Activated naive CD8-positive, alpha-beta T cell treated with anti-CD3 and anti-CD28 coated beads, Interleukin-2, amount 50 U/mL, for 24 hours (primary cell): ENCODE data around the gene BTBD9.
"Not testable (repeated sequence)": the region's sequence is repeated elsewhere in the genome, so short reads cannot be mapped to it uniquely, and the experiment has no call there.

Experiments
- ATAC-seq: fragments of 150-1000 bp; cut with Tn5 transposase; one replicate; pipeline ENCODE4 v1.10.0; 2021
- DNase-seq: peaks from one replicate; pipeline ENCODE4 v3.0.0; 2021
- H3K27ac Mint-ChIP-seq: one replicate; pipeline ENCODE4 v1.8.0; 2021; ENCODE audit warnings: mild to moderate bottlenecking, mixed read lengths
- H3K27me3 Mint-ChIP-seq: one replicate; pipeline ENCODE4 v1.8.0; 2021; ENCODE audit warnings: mixed read lengths
- H3K36me3 Mint-ChIP-seq: one replicate; pipeline ENCODE4 v1.8.0; 2021; ENCODE audit warnings: low read depth, mixed read lengths
- H3K4me1 Mint-ChIP-seq: one replicate; pipeline ENCODE4 v1.8.0; 2021; ENCODE audit warnings: mixed read lengths
- H3K4me3 Mint-ChIP-seq: one replicate; pipeline ENCODE4 v1.8.0; 2021; ENCODE audit warnings: mild to moderate bottlenecking, moderate library complexity, mixed read lengths
- H3K9me3 Mint-ChIP-seq: one replicate; pipeline ENCODE4 v1.8.0; 2021; ENCODE audit warnings: mixed read lengths

Gene BTBD9

GRCh38 chr6:38634518-38634917, 5.2 kb downstream of the BTBD9 start:
- no peak overlapping the region for H3K27ac Mint-ChIP-seq
- H3K36me3 Mint-ChIP-seq, result no peaks in the 10 kb centered on the region
- no peaks in the 10 kb centered on the region for H3K27me3 Mint-ChIP-seq
- no peaks in the 10 kb centered on the region for H3K9me3 Mint-ChIP-seq
- ATAC-seq, result no peak
- H3K4me3 Mint-ChIP-seq, result no peak overlapping the region
- H3K4me1 Mint-ChIP-seq, result peaks cover 48% of the 10 kb centered on the region
- no peak for DNase-seq

GRCh38 chr6:38632490-38632889, 7.2 kb downstream of the BTBD9 start:
- peaks cover 29% of the 10 kb centered on the region for H3K4me1 Mint-ChIP-seq
- no peak overlapping the region for H3K4me3 Mint-ChIP-seq
- H3K27me3 Mint-ChIP-seq, result no peaks in the 10 kb centered on the region
- ATAC-seq, result no peak
- no peak overlapping the region for H3K27ac Mint-ChIP-seq
- no peaks in the 10 kb centered on the region for H3K9me3 Mint-ChIP-seq
- no peaks in the 10 kb centered on the region for H3K36me3 Mint-ChIP-seq
- DNase-seq, result no peak

DNA sequence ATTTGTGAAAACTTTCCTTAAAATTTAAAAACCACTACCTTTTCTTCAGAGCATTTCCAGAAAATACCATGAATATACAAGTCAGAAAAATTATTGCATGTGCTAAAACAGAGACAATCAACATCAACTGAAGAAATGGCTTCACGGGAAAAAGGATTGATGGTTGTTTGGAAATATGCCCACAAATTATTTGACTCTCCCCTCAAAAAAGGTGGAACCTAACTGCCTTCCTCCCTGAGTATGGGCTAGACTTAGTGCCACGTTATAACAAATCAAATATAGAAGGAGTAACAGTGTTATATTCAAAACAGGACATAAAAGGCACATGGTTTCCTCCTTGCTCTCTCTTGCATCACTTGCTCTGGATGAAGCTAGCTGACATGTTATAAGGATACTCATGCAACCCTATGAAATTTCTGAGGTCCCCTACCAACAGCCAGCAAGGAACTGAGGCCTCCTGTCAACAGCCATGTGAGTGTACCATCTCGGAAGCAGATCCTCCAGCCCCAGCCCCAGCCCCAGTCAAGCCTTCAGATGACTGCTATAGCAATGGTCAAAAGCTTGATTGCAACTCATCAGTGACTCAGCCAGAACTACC, 8.4 kb downstream of the BTBD9 start:
- Mint-ChIP-seq H3K27me3 (no peaks in the 10 kb centered on the region), H3K4me1 (peaks cover 17% of the 10 kb centered on the region), H3K36me3 (no peaks in the 10 kb centered on the region), H3K9me3 (no peaks in the 10 kb centered on the region), H3K27ac (no peak overlapping the region), H3K4me3 (no peak overlapping the region)
- no peak for ATAC-seq
- DNase-seq, result no peak

GRCh38 chr6:38625217-38625616, 14.5 kb downstream of the BTBD9 start:
- Mint-ChIP-seq H3K36me3 (no peaks in the 10 kb centered on the region), H3K27me3 (no peaks in the 10 kb centered on the region), H3K4me1 (peaks cover 4% of the 10 kb centered on the region), H3K27ac (no peak overlapping the region), H3K4me3 (no peak overlapping the region), H3K9me3 (no peaks in the 10 kb centered on the region)
- ATAC-seq (no peak), DNase-seq (no peak)

GRCh38 chr6:38619342-38619741, 20.4 kb downstream of the BTBD9 start:
- DNase-seq, H3K4me3 Mint-ChIP-seq, H3K27me3 Mint-ChIP-seq, H3K9me3 Mint-ChIP-seq, H3K36me3 Mint-ChIP-seq, H3K4me1 Mint-ChIP-seq, ATAC-seq, H3K27ac Mint-ChIP-seq: not testable (repeated sequence)

- H3K9me3 Mint-ChIP-seq, H3K27ac Mint-ChIP-seq, H3K27me3 Mint-ChIP-seq, H3K36me3 Mint-ChIP-seq, DNase-seq, H3K4me1 Mint-ChIP-seq, H3K4me3 Mint-ChIP-seq, ATAC-seq: not testable (repeated sequence)
These were observed 21.4 kb downstream of the BTBD9 start for GRCh38 chr6:38618301-38618700.

GRCh38 chr6:38617856-38618255, 21.9 kb downstream of the BTBD9 start:
- Mint-ChIP-seq H3K9me3 (no peaks in the 10 kb centered on the region), H3K27ac (no peak overlapping the region), H3K27me3 (no peaks in the 10 kb centered on the region), H3K4me1 (peaks cover 4% of the 10 kb centered on the region), H3K4me3 (no peak overlapping the region), H3K36me3 (no peaks in the 10 kb centered on the region)
- DNase-seq, result no peak
- ATAC-seq, result no peak

DNA sequence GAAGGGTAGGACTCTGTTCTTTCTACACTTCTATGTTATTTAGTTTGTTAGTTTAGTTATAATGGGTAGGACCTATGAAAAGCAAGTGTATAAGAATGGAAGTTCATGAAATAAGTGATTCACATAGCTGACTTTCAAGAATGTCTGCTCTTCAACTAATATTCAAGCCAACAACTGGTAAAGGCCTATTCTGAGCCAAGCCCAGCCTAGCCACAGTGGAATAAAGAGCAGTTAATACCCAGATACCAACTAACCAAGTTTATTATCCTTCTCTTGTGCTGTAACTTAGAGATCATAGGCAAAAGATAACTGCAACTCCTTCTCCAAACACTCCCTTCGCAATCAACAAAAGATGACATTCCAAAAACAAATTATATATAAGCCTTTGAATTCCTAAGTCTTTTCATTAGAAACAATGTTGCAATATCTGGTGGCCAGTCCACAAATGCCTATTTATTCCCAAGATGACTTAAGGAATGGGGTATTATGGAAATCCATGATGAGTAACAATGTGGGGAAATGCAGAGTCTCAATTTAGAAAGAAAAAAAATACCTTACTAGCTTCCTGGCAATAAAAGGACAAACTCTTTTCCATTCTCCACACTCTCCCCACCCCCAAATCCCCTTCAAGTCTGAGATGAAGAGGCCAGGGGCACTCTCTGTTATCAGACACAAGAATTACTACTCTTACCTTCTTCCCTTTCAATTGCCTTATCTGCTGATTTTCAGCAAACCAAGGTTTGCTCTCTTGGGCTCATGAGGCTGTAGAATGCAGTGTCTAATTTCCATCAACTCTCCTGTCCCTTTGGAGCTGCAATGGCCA, 27.4 kb downstream of the BTBD9 start:
- no peaks in the 10 kb centered on the region for H3K9me3 Mint-ChIP-seq
- no peaks in the 10 kb centered on the region for H3K36me3 Mint-ChIP-seq
- H3K27me3 Mint-ChIP-seq, result no peaks in the 10 kb centered on the region
- H3K4me1 Mint-ChIP-seq, result peaks cover 5% of the 10 kb centered on the region
- no peak overlapping the region for H3K4me3 Mint-ChIP-seq
- ATAC-seq (no peak), DNase-seq (no peak)
- H3K27ac Mint-ChIP-seq, result no peak overlapping the region

- no peak for ATAC-seq
- peaks cover 5% of the 10 kb centered on the region for H3K4me1 Mint-ChIP-seq
- H3K36me3 Mint-ChIP-seq, result peaks cover 2% of the 10 kb centered on the region
- H3K27ac Mint-ChIP-seq, result no peak overlapping the region
- no peak overlapping the region for H3K4me3 Mint-ChIP-seq
- DNase-seq, result no peak
- no peaks in the 10 kb centered on the region for H3K27me3 Mint-ChIP-seq
- no peaks in the 10 kb centered on the region for H3K9me3 Mint-ChIP-seq
These were observed 29.6 kb downstream of the BTBD9 start for GRCh38 chr6:38610050-38610625.

DNA sequence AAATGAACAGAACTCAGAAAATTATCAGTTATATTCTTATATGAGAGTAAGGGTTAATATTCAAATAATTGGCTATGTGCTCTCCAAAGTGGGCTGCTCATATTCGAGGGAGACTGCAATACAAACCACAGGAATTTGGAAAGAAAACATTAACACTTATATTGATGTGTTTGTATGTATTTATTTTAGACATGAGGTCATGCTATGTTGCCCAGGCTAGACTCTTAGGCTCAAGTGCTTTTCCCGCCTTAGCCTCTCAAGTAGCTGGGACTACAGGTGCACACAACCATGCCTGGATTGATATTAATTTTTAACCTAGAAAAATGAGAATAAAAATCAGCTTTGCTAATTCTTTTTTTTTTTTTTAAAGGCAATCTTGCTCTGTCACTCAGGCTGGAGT, 35.0 kb downstream of the BTBD9 start:
- DNase-seq, result no peak

DNA sequence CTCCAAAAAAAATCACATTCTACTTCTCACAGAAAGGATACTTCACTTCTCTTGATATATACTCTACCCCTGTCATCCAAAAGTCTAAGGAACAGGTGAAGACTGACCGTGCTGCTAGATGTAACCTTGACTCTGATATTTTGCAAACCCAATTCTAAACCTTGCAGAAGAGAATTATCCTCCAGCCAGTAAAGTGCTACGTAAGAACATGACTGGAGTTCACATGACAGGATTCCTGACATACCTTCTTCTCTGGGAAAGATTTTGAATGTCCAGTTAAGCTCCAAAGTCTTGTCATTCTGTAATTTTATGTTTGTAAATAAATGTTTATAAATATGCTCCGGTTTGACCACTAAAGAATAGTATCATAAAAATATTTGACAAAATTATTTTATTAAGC, 35.8 kb downstream of the BTBD9 start:
- no peak for ATAC-seq
- Mint-ChIP-seq H3K27ac (no peak overlapping the region), H3K27me3 (no peaks in the 10 kb centered on the region), H3K4me1 (peaks cover 2% of the 10 kb centered on the region), H3K9me3 (no peaks in the 10 kb centered on the region), H3K4me3 (no peak overlapping the region), H3K36me3 (peaks cover 2% of the 10 kb centered on the region)
- no peak for DNase-seq

More for the DNA sequence above, 35.0 kb downstream of the BTBD9 start:
- Mint-ChIP-seq H3K36me3 (peaks cover 2% of the 10 kb centered on the region), H3K4me1 (peaks cover 2% of the 10 kb centered on the region), H3K4me3 (no peak overlapping the region), H3K9me3 (no peaks in the 10 kb centered on the region), H3K27me3 (no peaks in the 10 kb centered on the region), H3K27ac (no peak overlapping the region)
- no peak for ATAC-seq

DNA sequence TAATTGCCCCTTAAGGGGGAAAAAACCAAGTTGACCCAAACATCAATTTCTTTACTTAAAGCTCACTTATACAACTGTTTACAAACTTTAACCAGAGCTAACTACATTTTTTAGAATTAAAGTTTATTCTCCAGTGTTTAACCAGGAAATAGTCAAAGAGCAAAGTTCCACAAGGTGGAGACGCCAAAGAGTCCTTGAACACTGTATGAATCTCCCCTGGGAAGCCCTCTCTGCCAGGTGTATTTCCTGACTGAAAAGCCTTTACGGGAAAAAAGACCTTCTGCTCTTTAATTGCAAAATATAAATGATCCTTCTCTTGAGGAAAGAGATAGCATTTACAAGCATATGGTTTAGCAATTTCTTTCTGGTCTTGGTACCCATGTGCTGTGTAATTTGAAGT, 36.2 kb downstream of the BTBD9 start:
- Mint-ChIP-seq H3K27me3 (no peaks in the 10 kb centered on the region), H3K9me3 (no peaks in the 10 kb centered on the region), H3K4me3 (no peak overlapping the region), H3K4me1 (peaks cover 2% of the 10 kb centered on the region), H3K36me3 (peaks cover 2% of the 10 kb centered on the region), H3K27ac (no peak overlapping the region)
- DNase-seq (no peak), ATAC-seq (no peak)

DNA sequence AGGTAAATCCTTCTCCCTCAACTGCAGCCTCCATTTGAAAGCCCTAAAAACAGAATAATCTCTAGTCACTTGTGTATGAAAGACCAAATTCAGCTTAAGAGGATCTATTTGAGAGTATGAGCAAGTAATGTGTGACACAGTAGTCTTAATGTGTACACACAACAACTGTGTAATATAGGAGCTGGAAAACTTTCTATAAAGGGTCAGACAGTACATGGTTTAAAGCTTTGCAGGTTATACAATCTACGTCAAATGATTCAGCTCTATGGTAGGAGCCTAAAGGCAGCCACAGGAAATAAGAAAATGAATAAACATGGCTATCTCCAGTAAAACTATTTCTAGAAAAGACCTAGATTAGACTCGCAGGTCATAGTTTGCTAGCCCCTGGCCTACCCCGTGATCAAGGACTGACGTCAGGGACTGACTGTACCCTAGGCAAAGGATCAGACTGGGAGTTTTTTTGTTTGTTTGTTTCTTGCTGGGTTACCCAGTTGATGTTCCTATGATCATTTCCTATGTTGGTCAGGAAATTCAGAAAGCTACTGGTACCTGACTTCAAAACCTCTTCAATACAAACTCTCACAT, 39.7 kb downstream of the BTBD9 start:
- Mint-ChIP-seq H3K27me3 (no peaks in the 10 kb centered on the region), H3K27ac (no peak overlapping the region), H3K9me3 (no peaks in the 10 kb centered on the region), H3K36me3 (peaks cover 4% of the 10 kb centered on the region), H3K4me1 (no peaks in the 10 kb centered on the region), H3K4me3 (no peak overlapping the region)
- DNase-seq, result no peak
- ATAC-seq, result no peak

GRCh38 chr6:38599261-38599660, 40.5 kb downstream of the BTBD9 start:
- Mint-ChIP-seq H3K4me3 (no peak overlapping the region), H3K4me1 (no peaks in the 10 kb centered on the region), H3K36me3 (peaks cover 8% of the 10 kb centered on the region), H3K9me3 (no peaks in the 10 kb centered on the region), H3K27me3 (no peaks in the 10 kb centered on the region), H3K27ac (no peak overlapping the region)
- DNase-seq (no peak), ATAC-seq (no peak)
